GM12878 (cell line): ENCODE results near the gene GATAD2B. TPM values are rescaled to one million over a fixed set of nuclear protein-coding genes. Genes with fewer than 3 reads are reported as not detected.

Source experiments
- BACH1 ChIP-seq: fragments of 450-650 bp; IDR thresholded peaks from 2 replicates; pipeline ENCODE4 v1.6.1; 2017; ENCODE audit warnings: mild to moderate bottlenecking, borderline replicate concordance
- BRCA1 ChIP-seq: IDR thresholded peaks from 2 replicates; pipeline ENCODE4 v1.6.1; 2011; ENCODE audit warnings: low read depth, low read length, improper control_type of control experiment
- CHD2 ChIP-seq: IDR thresholded peaks from 2 replicates; pipeline ENCODE4 v1.6.1; 2011; ENCODE audit warnings: low read depth, low read length, improper control_type of control experiment, borderline replicate concordance
- CREB1 ChIP-seq: IDR thresholded peaks from 2 replicates; pipeline ENCODE4 v1.6.1; 2012; ENCODE audit warnings: low read depth, mild to moderate bottlenecking, inconsistent platforms
- FOXM1 ChIP-seq: IDR thresholded peaks from 2 replicates; pipeline ENCODE4 v1.6.1; 2012; ENCODE audit warnings: low read depth, mild to moderate bottlenecking, inconsistent platforms, low read length, moderate library complexity
- KAT2A ChIP-seq: conservative IDR thresholded peaks from 2 replicates; pipeline ENCODE4 v1.6.1; 2011; ENCODE audit warnings: low read depth, low read length; ENCODE audit not compliant: control insufficient read depth
- LARP7 ChIP-seq: fragments of 450-650 bp; IDR thresholded peaks from 2 replicates; pipeline ENCODE4 v1.6.1; 2017; ENCODE audit warnings: mild to moderate bottlenecking
- MEF2A ChIP-seq: IDR thresholded peaks from 2 replicates; pipeline ENCODE4 v1.6.1; 2011; ENCODE audit warnings: low read depth, mild to moderate bottlenecking, low read length, moderate library complexity; ENCODE audit not compliant: insufficient read depth
- NR2C1 ChIP-seq: fragments of 450-650 bp; IDR thresholded peaks from 2 replicates; pipeline ENCODE4 v1.6.1; 2017; ENCODE audit warnings: antibody characterized with exemption, mild to moderate bottlenecking, moderate library complexity
- PAX8 ChIP-seq: fragments of 450-650 bp; IDR thresholded peaks from 2 replicates; pipeline ENCODE4 v1.6.1; 2017; ENCODE audit warnings: mild to moderate bottlenecking, moderate library complexity
- RBBP5 ChIP-seq: fragments of 200-600 bp; sonication (generic); conservative IDR thresholded peaks from 2 replicates; pipeline ENCODE4 v1.6.1; 2016
- ZBTB11 ChIP-seq: fragments of 450-650 bp; formaldehyde crosslinking; IDR thresholded peaks from 2 replicates; pipeline ENCODE4 v1.5.0; 2022; ENCODE audit warnings: mild to moderate bottlenecking, missing genetic modification characterization
- ZNF274 ChIP-seq: IDR thresholded peaks from one replicate; pipeline ENCODE4 v1.8.0; 2011; ENCODE audit not compliant: insufficient read length, insufficient read depth
- ZNF384 ChIP-seq: IDR thresholded peaks from 2 replicates; pipeline ENCODE4 v1.6.1; 2012; ENCODE audit warnings: low read depth, mild to moderate bottlenecking, low read length, improper control_type of control experiment, borderline replicate concordance
- polyA plus RNA-seq, 11 experiments: library from polyadenylated mRNA; depleted of rRNA in 4 of 11; unstranded in 6 of 11; stranded (reverse) in 5 of 11; fragments of >200 nt; fragmentation: Nextera tagmentation in 4 of 11; fragmentation: Illumina TruSeq in 1 of 11; extraction: Ambion mirVana in 4 of 11; extraction: Trizol in 1 of 11; gene quantifications; 1 replicate in 1 of 11; 2 replicates in 10 of 11; pipeline versions ENCODE4 v1.2.1 to v1.2.3, GENCODE V29; 2011 to 2016; ENCODE audit warnings: inconsistent platforms in 2 of 11, missing spikeins in 2 of 11, low read depth in 1 of 11
- total RNA-seq, 4 experiments: library from RNA; depleted of rRNA in 3 of 4; stranded (reverse); fragments of >200 nt in 3 of 4; fragmentation: Illumina TruSeq in 1 of 4; extraction: Trizol in 1 of 4; gene quantifications; 2 replicates each; pipeline versions ENCODE4 v1.2.1 to v1.2.3, GENCODE V29; 2013 to 2021
- TF ChIP-seq, protein P1 (sequence below): fragments of 450-650 bp; formaldehyde crosslinking; IDR thresholded peaks from 2 replicates; pipeline ENCODE4 v1.4.0; 2022; ENCODE audit warnings: mild to moderate bottlenecking, moderate library complexity
- TF ChIP-seq, protein P2 (sequence below): IDR thresholded peaks from 2 replicates; pipeline ENCODE4 v1.6.1; 2012; ENCODE audit warnings: low read depth, low read length, improper control_type of control experiment
- TF ChIP-seq, protein P3 (sequence below): IDR thresholded peaks from 2 replicates; pipeline ENCODE4 v1.6.1; 2012; ENCODE audit warnings: low read depth, low read length, improper control_type of control experiment
- TF ChIP-seq, protein P4 (sequence below): fragments of 150-350 bp; IDR thresholded peaks from 2 replicates; pipeline ENCODE4 v1.6.1; 2016; ENCODE audit warnings: low read depth, low read length

GATAD2B gene
- total and polyA plus RNA-seq, 10 of the 15 experiments (the other 5 are each of a cell fraction or from before 2014, with no cell fraction given), result 2.4 to 63.1 (median 8.7) TPM

GRCh38 chr1:153922972-153923925 lies at the start of gene GATAD2B (continued):
- TF ChIP-seq ZBTB11, result no peak
- TF ChIP-seq KAT2A, result no peak
- TF ChIP-seq, protein P1, sequence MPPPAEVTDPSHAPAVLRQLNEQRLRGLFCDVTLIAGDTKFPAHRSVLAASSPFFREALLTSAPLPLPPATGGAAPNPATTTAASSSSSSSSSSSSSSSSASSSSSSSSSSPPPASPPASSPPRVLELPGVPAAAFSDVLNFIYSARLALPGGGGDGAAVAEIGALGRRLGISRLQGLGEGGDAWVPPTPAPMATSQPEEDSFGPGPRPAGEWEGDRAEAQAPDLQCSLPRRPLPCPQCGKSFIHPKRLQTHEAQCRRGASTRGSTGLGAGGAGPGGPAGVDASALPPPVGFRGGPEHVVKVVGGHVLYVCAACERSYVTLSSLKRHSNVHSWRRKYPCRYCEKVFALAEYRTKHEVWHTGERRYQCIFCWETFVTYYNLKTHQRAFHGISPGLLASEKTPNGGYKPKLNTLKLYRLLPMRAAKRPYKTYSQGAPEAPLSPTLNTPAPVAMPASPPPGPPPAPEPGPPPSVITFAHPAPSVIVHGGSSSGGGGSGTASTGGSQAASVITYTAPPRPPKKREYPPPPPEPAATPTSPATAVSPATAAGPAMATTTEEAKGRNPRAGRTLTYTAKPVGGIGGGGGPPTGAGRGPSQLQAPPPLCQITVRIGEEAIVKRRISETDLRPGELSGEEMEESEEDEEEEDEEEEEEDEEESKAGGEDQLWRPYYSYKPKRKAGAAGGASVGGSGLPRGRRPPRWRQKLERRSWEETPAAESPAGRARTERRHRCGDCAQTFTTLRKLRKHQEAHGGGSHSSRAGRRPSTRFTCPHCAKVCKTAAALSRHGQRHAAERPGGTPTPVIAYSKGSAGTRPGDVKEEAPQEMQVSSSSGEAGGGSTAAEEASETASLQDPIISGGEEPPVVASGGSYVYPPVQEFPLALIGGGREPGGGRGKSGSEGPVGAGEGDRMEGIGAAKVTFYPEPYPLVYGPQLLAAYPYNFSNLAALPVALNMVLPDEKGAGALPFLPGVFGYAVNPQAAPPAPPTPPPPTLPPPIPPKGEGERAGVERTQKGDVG (CRISPR knock-in tag), result no peak
- no peak for TF ChIP-seq ZNF274
- peak; percentile 67 for TF ChIP-seq NR2C1
- TF ChIP-seq PAX8, result peak; percentile 80; the same call in 1 of the 2 replicates
- TF ChIP-seq BACH1, result peak; percentile 100
- TF ChIP-seq LARP7, result no peak
- TF ChIP-seq, protein P2, sequence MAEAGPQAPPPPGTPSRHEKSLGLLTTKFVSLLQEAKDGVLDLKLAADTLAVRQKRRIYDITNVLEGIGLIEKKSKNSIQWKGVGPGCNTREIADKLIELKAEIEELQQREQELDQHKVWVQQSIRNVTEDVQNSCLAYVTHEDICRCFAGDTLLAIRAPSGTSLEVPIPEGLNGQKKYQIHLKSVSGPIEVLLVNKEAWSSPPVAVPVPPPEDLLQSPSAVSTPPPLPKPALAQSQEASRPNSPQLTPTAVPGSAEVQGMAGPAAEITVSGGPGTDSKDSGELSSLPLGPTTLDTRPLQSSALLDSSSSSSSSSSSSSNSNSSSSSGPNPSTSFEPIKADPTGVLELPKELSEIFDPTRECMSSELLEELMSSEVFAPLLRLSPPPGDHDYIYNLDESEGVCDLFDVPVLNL, result no peak
- peak; percentile 17; the same call in 1 of the 2 replicates for TF ChIP-seq FOXM1
- TF ChIP-seq, protein P3, sequence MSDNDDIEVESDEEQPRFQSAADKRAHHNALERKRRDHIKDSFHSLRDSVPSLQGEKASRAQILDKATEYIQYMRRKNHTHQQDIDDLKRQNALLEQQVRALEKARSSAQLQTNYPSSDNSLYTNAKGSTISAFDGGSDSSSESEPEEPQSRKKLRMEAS, result no peak; the same call in 1 of the 2 replicates
- TF ChIP-seq ZNF384, result no peak
- peak; percentile 74 for TF ChIP-seq CREB1
- TF ChIP-seq, protein P4, sequence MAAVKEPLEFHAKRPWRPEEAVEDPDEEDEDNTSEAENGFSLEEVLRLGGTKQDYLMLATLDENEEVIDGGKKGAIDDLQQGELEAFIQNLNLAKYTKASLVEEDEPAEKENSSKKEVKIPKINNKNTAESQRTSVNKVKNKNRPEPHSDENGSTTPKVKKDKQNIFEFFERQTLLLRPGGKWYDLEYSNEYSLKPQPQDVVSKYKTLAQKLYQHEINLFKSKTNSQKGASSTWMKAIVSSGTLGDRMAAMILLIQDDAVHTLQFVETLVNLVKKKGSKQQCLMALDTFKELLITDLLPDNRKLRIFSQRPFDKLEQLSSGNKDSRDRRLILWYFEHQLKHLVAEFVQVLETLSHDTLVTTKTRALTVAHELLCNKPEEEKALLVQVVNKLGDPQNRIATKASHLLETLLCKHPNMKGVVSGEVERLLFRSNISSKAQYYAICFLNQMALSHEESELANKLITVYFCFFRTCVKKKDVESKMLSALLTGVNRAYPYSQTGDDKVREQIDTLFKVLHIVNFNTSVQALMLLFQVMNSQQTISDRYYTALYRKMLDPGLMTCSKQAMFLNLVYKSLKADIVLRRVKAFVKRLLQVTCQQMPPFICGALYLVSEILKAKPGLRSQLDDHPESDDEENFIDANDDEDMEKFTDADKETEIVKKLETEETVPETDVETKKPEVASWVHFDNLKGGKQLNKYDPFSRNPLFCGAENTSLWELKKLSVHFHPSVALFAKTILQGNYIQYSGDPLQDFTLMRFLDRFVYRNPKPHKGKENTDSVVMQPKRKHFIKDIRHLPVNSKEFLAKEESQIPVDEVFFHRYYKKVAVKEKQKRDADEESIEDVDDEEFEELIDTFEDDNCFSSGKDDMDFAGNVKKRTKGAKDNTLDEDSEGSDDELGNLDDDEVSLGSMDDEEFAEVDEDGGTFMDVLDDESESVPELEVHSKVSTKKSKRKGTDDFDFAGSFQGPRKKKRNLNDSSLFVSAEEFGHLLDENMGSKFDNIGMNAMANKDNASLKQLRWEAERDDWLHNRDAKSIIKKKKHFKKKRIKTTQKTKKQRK, result peak; percentile 88
- no peak for TF ChIP-seq BRCA1
- no peak for TF ChIP-seq RBBP5
- TF ChIP-seq CHD2, result peak; percentile 96
- 0 out of 2 replicates have a peak, but pooled peaks have one; percentile 46 for TF ChIP-seq MEF2A
